ENCODE results near the gene EPC2. TPM values are rescaled to one million over a fixed set of nuclear protein-coding genes. Genes with fewer than 3 reads are reported as not detected.
"Not testable (repeated sequence)": the region's sequence is repeated elsewhere in the genome, so short reads cannot be mapped to it uniquely, and the experiment has no call there.

Gene EPC2
- total RNA-seq, 3 donors from 2014 or later: 23.4 to 36.3 (median 29.2) TPM

DNA sequence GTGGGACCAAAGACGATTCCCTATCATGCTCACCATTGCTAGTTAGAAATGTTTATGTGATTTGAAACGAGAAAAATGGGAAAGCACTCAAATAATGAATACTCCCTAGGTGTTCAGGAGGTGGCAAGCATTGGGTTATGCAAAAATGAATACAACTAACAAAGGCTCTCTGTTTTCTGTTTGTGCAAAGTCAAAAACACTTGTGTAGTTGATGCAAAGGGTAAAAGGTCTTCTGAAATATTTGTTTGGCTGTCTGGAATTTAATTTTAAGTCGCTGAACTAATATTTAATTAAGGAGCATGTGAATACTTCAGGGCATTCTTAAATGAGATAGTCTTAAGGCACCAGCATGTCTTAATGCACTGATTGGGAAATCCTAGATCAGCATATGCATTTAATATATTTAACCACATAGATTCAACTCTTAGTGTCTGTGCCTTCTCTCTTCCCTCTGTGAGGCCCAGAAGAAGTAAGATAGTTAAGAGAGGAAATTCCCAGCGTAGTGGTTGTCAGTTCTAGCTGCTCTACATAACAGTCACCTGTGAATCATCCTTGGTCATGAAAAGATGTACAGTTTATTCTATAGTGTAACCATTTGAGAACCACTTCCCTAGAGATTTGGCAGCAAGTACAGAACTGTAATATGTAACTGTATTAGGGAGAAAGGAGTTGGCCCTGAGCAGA lies 111.9 kb downstream of the EPC2 start:
- TF ChIP-seq, protein P1, sequence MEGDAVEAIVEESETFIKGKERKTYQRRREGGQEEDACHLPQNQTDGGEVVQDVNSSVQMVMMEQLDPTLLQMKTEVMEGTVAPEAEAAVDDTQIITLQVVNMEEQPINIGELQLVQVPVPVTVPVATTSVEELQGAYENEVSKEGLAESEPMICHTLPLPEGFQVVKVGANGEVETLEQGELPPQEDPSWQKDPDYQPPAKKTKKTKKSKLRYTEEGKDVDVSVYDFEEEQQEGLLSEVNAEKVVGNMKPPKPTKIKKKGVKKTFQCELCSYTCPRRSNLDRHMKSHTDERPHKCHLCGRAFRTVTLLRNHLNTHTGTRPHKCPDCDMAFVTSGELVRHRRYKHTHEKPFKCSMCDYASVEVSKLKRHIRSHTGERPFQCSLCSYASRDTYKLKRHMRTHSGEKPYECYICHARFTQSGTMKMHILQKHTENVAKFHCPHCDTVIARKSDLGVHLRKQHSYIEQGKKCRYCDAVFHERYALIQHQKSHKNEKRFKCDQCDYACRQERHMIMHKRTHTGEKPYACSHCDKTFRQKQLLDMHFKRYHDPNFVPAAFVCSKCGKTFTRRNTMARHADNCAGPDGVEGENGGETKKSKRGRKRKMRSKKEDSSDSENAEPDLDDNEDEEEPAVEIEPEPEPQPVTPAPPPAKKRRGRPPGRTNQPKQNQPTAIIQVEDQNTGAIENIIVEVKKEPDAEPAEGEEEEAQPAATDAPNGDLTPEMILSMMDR (IDR thresholded peaks at IDR 0.05): no peak
- H3K36me3 ChIP-seq (ENCODE audit: low read depth): no peaks in the 10 kb centered on the region
- ATAC-seq (no peak), DNase-seq (no peak)
- H3K4me1 ChIP-seq (ENCODE audit: low read depth): no peaks in the 10 kb centered on the region
- H3K9me3 ChIP-seq: no peaks in the 10 kb centered on the region
- intact Hi-C loops (cut with DNase I, micrococcal nuclease): no loop called here
- no peak overlapping the region for H3K4me3 ChIP-seq

DNA sequence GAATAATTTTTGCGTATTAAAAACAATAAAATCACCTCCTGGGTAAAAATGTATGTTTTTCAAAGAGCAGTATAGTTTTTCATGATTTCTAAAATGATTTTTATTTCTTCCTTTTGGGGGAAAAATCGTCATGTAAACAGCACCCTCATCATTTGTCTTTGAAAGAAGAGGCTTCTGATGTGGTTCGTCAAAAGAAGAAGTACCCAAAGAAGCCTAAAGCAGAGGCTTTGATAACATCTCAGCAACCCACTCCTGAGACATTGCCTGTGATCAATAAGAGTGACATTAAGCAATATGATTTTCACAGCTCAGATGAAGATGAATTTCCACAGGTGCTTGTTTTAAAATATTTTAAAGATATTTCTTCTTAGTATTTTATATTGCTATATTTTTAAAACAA lies 120.3 kb downstream of the EPC2 start:
- no peak overlapping the region for H3K4me3 ChIP-seq
- no peaks in the 10 kb centered on the region for H3K4me1 ChIP-seq (ENCODE audit: low read depth)
- H3K36me3 ChIP-seq (ENCODE audit: low read depth): no peaks in the 10 kb centered on the region
- TF ChIP-seq, protein P1 (IDR thresholded peaks at IDR 0.05): no peak
- DNase-seq (no peak), ATAC-seq (no peak)
- no peaks in the 10 kb centered on the region for H3K9me3 ChIP-seq
- intact Hi-C loops (cut with DNase I, micrococcal nuclease): no loop called here

DNA sequence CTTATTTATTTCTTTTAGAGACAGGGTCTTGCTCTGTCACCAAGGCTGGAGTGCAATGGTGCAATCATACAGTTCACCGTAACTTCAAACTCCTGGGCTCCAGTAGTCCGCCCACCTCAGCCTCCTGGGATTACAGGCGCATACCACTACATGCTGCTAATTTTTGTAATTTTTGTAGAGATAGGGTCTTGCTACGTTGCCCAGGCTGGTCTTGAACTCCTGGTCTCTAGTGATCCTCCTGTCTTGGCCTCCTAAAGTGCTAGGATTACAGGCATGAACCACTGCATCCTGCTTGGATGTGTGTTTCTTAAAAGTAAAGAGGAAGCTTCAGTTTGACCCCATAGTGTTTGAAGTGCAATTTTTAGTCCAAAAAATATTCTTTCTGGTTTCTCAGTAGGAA lies 125.5 kb downstream of the EPC2 start:
- DNase-seq (no peak), ATAC-seq (no peak)
- H3K4me1 ChIP-seq (ENCODE audit: low read depth): no peaks in the 10 kb centered on the region
- H3K9me3 ChIP-seq: no peaks in the 10 kb centered on the region
- TF ChIP-seq, protein P1 (IDR thresholded peaks at IDR 0.05): no peak
- no peak overlapping the region for H3K4me3 ChIP-seq
- intact Hi-C loops (cut with DNase I, micrococcal nuclease): no loop called here
- no peaks in the 10 kb centered on the region for H3K36me3 ChIP-seq (ENCODE audit: low read depth)

DNA sequence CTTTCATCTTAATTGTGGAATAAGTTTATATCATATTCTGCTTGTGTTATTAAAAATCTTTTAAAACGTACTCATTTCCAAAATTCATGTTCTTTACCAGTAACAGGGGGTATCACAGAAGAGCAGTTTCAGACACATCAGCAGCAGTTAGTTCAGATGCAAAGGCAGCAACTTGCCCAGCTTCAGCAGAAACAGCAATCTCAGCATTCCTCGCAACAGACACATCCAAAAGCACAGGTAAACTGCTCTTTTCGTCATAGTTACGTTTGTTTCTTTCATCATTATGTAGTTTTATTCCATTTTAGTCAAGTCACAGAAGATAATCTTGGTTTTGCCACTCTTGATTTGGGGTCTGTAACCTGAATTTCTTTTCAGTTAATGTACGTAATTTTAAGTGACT lies 137.0 kb downstream of the EPC2 start:
- ATAC-seq (no peak), DNase-seq (no peak)
- H3K9me3 ChIP-seq: no peaks in the 10 kb centered on the region
- no peaks in the 10 kb centered on the region for H3K36me3 ChIP-seq (ENCODE audit: low read depth)
- intact Hi-C loops (cut with DNase I, micrococcal nuclease): no loop called here
- no peaks in the 10 kb centered on the region for H3K4me1 ChIP-seq (ENCODE audit: low read depth)
- H3K4me3 ChIP-seq: no peak overlapping the region
- TF ChIP-seq, protein P1 (IDR thresholded peaks at IDR 0.05): no peak

GRCh38 chr2:148789059-148789458 lies 144.5 kb downstream of the EPC2 start:
- Histone ChIP-seq H3K9me3 (no peaks in the 10 kb centered on the region), H3K4me3 (no peak overlapping the region), H3K4me1 (ENCODE audit: low read depth) (no peaks in the 10 kb centered on the region), H3K36me3 (ENCODE audit: low read depth) (no peaks in the 10 kb centered on the region)
- ATAC-seq (no peak), DNase-seq (no peak)
- intact Hi-C loops (cut with DNase I, micrococcal nuclease): no loop called here
- TF ChIP-seq, protein P1 (IDR thresholded peaks at IDR 0.05): no peak

DNA sequence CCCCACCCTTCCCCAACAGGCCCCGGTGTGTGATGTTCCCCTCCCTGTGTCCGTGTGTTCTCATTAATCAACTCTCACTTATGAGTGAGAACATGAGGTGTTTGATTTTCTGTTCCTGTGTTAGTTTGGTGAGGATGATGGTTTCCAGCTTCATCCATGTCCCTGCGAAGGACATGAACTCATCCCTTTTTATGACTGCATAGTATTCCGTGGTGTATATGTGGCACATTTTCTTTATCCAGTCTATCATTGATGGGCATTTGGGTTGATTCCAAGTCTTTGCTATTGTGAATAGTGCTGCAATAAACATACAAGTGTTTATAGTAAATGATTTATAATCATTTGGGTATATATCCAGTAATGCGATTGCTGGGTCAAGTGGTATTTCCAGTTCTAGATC lies 145.6 kb downstream of the EPC2 start:
- H3K4me1 ChIP-seq (ENCODE audit: low read depth); ATAC-seq; H3K4me3 ChIP-seq; H3K9me3 ChIP-seq; intact Hi-C loops (cut with DNase I, micrococcal nuclease); H3K36me3 ChIP-seq (ENCODE audit: low read depth); DNase-seq: not testable (repeated sequence)
